Measurements from ENCODE around the gene USE1. TPM values are rescaled to one million over a fixed set of nuclear protein-coding genes. Genes with fewer than 3 reads are reported as not detected.
A peak's percentile ranks its signal among the peaks of the same experiment; 100 is the strongest.

USE1 gene
- total RNA-seq, 2 experiments from 2014 or later = 22.6 to 24.5 TPM

- POLR2A ChIA-PET = interaction anchor here (0.6 kb wide), 1 partner anchor 83 kb away, joined by 3 read pairs; the partner anchor contains the start of gene ABHD8
- H3K4me3 Mint-ChIP-seq = no peak overlapping the region
- ATAC-seq = peak; percentile 15
- H3K27me3 Mint-ChIP-seq = no peaks in the 10 kb centered on the region
- peaks cover 24% of the 10 kb centered on the region for H3K36me3 Mint-ChIP-seq (ENCODE audit: low read depth)
- CTCF ChIA-PET = interaction anchor here (0.6 kb wide), 3 partner anchors 14 to 575 kb away, joined by 3 to 5 read pairs (median 3); partner anchors contain the start of gene B3GNT3
- peaks cover 15% of the 10 kb centered on the region for H3K4me1 Mint-ChIP-seq
- DNase-seq = peak; percentile 50
- H3K27ac Mint-ChIP-seq = no peak overlapping the region
- no peaks in the 10 kb centered on the region for H3K9me3 Mint-ChIP-seq (ENCODE audit: low read depth)
- intact Hi-C loops (cut with DNase I, micrococcal nuclease) = no loop called here
Measured at GRCh38 chr19:17220207-17220758, 5.1 kb downstream of the USE1 start.

GRCh38 chr19:17225053-17225452 lies 9.9 kb downstream of the USE1 start:
- intact Hi-C loops (cut with DNase I, micrococcal nuclease) = loop anchor here in 1 of 2 experiments (5.0 kb wide), 1 partner anchor 753 kb away; the partner anchor contains the start of gene EPS15L1
- no peak for DNase-seq
- ChIA-PET CTCF (no interaction called here), POLR2A (no interaction called here)
- no peaks in the 10 kb centered on the region for H3K9me3 Mint-ChIP-seq (ENCODE audit: low read depth)
- peaks cover 4% of the 10 kb centered on the region for H3K36me3 Mint-ChIP-seq (ENCODE audit: low read depth)
- no peak overlapping the region for H3K27ac Mint-ChIP-seq
- H3K4me3 Mint-ChIP-seq = peak overlapping the region; percentile 80
- no peak for ATAC-seq
- H3K4me1 Mint-ChIP-seq = peaks cover 11% of the 10 kb centered on the region
- H3K27me3 Mint-ChIP-seq = no peaks in the 10 kb centered on the region

GRCh38 chr19:17226002-17226933 lies 11.1 kb downstream of the USE1 start, which contains the start of gene OCEL1:
OCEL1 (plus strand) TSS chr19:17226226; CDS start chr19:17226248, 22 bp downstream.
- intact Hi-C loops (cut with DNase I, micrococcal nuclease) = loop anchor here (1.0 to 5.0 kb wide), 14 partner anchors 9 to 754 kb away; partner anchors contain the start of genes BABAM1 (in 2 of the 2), USE1 (in 2 of the 2), COLGALT1 (in 1 of the 2) and DDA1 (in 1 of the 2)
- POLR2A ChIA-PET = interaction anchor here (0.5 to 1.4 kb wide), 5 partner anchors 9 to 42 kb away, joined by 3 to 6 read pairs (median 3); partner anchors contain the start of genes BABAM1 and USE1

GRCh38 chr19:17227798-17228367 lies 12.7 kb downstream of the USE1 start:
- ATAC-seq (no peak), DNase-seq (no peak)
- no peak overlapping the region for H3K27ac Mint-ChIP-seq
- H3K4me1 Mint-ChIP-seq = peaks cover 7% of the 10 kb centered on the region
- peaks cover 4% of the 10 kb centered on the region for H3K36me3 Mint-ChIP-seq (ENCODE audit: low read depth)
- H3K27me3 Mint-ChIP-seq = no peaks in the 10 kb centered on the region
- ChIA-PET POLR2A (interaction anchor here (1.4 kb wide), 1 partner anchor 8 kb away, joined by 3 read pairs; no protein-coding TSS in a partner anchor), CTCF (interaction anchor here (1.0 kb wide), 1 partner anchor 13 kb away, joined by 5 read pairs; the partner anchor contains the start of gene USE1)
- H3K4me3 Mint-ChIP-seq = peak overlapping the region; percentile 80
- intact Hi-C loops (cut with DNase I, micrococcal nuclease) = loop anchor here in 1 of 2 experiments (2.0 to 5.0 kb wide), 2 partner anchors 567 to 756 kb away; partner anchors contain the start of genes EPS15L1, SMIM7 and TMEM38A
- no peaks in the 10 kb centered on the region for H3K9me3 Mint-ChIP-seq (ENCODE audit: low read depth)

More at GRCh38 chr19:17226002-17226933, 11.1 kb downstream of the USE1 start, which contains the start of gene OCEL1:
- Mint-ChIP-seq H3K9me3 (ENCODE audit: low read depth) (no peaks in the 10 kb centered on the region), H3K4me1 (peaks cover 7% of the 10 kb centered on the region), H3K27me3 (no peaks in the 10 kb centered on the region), H3K36me3 (ENCODE audit: low read depth) (peaks cover 2% of the 10 kb centered on the region), H3K4me3 (peak within 1 kb of the TSS; percentile 80), H3K27ac (peak within 1 kb of the TSS; percentile 93)
- DNase-seq = peak; percentile 99
- peak; percentile 92 for ATAC-seq
- CTCF ChIA-PET = interaction anchor here (1.0 to 1.2 kb wide), 2 partner anchors 27 to 55 kb away, joined by 3 read pairs; partner anchors contain the start of gene ANKLE1

- no peak for DNase-seq
- Mint-ChIP-seq H3K27me3 (no peaks in the 10 kb centered on the region), H3K9me3 (ENCODE audit: low read depth) (no peaks in the 10 kb centered on the region), H3K36me3 (ENCODE audit: low read depth) (peaks cover 9% of the 10 kb centered on the region), H3K4me1 (peaks cover 16% of the 10 kb centered on the region), H3K27ac (no peak overlapping the region), H3K4me3 (no peak overlapping the region)
- intact Hi-C loops (cut with DNase I, micrococcal nuclease) = loop anchor here in 1 of 2 experiments (5.0 kb wide), 1 partner anchor 758 kb away; the partner anchor contains the start of gene EPS15L1
- ATAC-seq = no peak
- ChIA-PET CTCF (no interaction called here), POLR2A (no interaction called here)
Measured at GRCh38 chr19:17229890-17230289, 14.7 kb downstream of the USE1 start.

GRCh38 chr19:17232258-17232657 lies 17.1 kb downstream of the USE1 start:
- Mint-ChIP-seq H3K27ac (no peak overlapping the region), H3K4me1 (peaks cover 9% of the 10 kb centered on the region), H3K36me3 (ENCODE audit: low read depth) (peaks cover 9% of the 10 kb centered on the region), H3K27me3 (no peaks in the 10 kb centered on the region), H3K9me3 (ENCODE audit: low read depth) (no peaks in the 10 kb centered on the region), H3K4me3 (no peak overlapping the region)
- intact Hi-C loops (cut with DNase I, micrococcal nuclease) = no loop called here
- POLR2A ChIA-PET = no interaction called here
- no peak for DNase-seq
- CTCF ChIA-PET = interaction anchor here (0.7 kb wide), 1 partner anchor 16 kb away, joined by 5 read pairs; no protein-coding TSS in a partner anchor
- ATAC-seq = no peak

GRCh38 chr19:17234911-17235299 lies 19.7 kb downstream of the USE1 start:
- peak; percentile 85 for DNase-seq
- Mint-ChIP-seq H3K27me3 (no peaks in the 10 kb centered on the region), H3K4me3 (peak overlapping the region; percentile 79), H3K4me1 (peaks cover 9% of the 10 kb centered on the region), H3K36me3 (ENCODE audit: low read depth) (peaks cover 6% of the 10 kb centered on the region), H3K27ac (peak overlapping the region; percentile 65), H3K9me3 (ENCODE audit: low read depth) (no peaks in the 10 kb centered on the region)
- CTCF ChIA-PET = interaction anchor here (0.6 to 2.1 kb wide), 8 partner anchors 14 to 231 kb away, joined by 3 to 11 read pairs (median 4); partner anchors contain the start of genes BABAM1 and USE1
- POLR2A ChIA-PET = interaction anchor here (0.5 to 0.6 kb wide), 2 partner anchors 12 to 185 kb away, joined by 3 to 5 read pairs; partner anchors contain the start of gene MVB12A
- intact Hi-C loops (cut with DNase I, micrococcal nuclease) = loop anchor here (1.0 to 2.0 kb wide), 7 partner anchors 9 to 338 kb away; partner anchors contain the start of genes OCEL1 (in 2 of the 2), BABAM1 (in 1 of the 2), HAUS8 (in 1 of the 2) and MYO9B (in 1 of the 2)
- peak; percentile 84 for ATAC-seq

GRCh38 chr19:17235300-17235970 lies 20.3 kb downstream of the USE1 start:
- Mint-ChIP-seq H3K27ac (peak overlapping the region; percentile 65), H3K9me3 (ENCODE audit: low read depth) (no peaks in the 10 kb centered on the region), H3K27me3 (no peaks in the 10 kb centered on the region), H3K4me1 (peaks cover 9% of the 10 kb centered on the region), H3K4me3 (peak overlapping the region; percentile 79), H3K36me3 (ENCODE audit: low read depth) (peaks cover 6% of the 10 kb centered on the region)
- ChIA-PET POLR2A (interaction anchor here (0.5 to 1.1 kb wide), 7 partner anchors 8 to 184 kb away, joined by 3 to 5 read pairs (median 3); partner anchors contain the start of genes MVB12A, OCEL1 and USE1), CTCF (interaction anchor here (0.6 to 2.1 kb wide), 10 partner anchors 14 to 33 kb away, joined by 3 to 11 read pairs (median 3); partner anchors contain the start of genes BABAM1, USE1 and USHBP1)
- intact Hi-C loops (cut with DNase I, micrococcal nuclease) = loop anchor here (1.0 to 2.0 kb wide), 7 partner anchors 9 to 339 kb away; partner anchors contain the start of genes OCEL1 (in 2 of the 2), BABAM1 (in 1 of the 2), HAUS8 (in 1 of the 2) and MYO9B (in 1 of the 2)
- DNase-seq (peak; percentile 87), ATAC-seq (peak; percentile 85)

- no peaks in the 10 kb centered on the region for H3K9me3 Mint-ChIP-seq (ENCODE audit: low read depth)
- CTCF ChIA-PET = interaction anchor here (0.6 to 2.1 kb wide), 10 partner anchors 13 to 32 kb away, joined by 3 to 11 read pairs (median 3); partner anchors contain the start of genes BABAM1, USE1 and USHBP1
- intact Hi-C loops (cut with DNase I, micrococcal nuclease) = loop anchor here (1.0 to 2.0 kb wide), 7 partner anchors 10 to 339 kb away; partner anchors contain the start of genes OCEL1 (in 2 of the 2), BABAM1 (in 1 of the 2), HAUS8 (in 1 of the 2) and MYO9B (in 1 of the 2)
- no peaks in the 10 kb centered on the region for H3K27me3 Mint-ChIP-seq
- POLR2A ChIA-PET = interaction anchor here (0.6 to 1.1 kb wide), 5 partner anchors 9 to 26 kb away, joined by 3 read pairs; partner anchors contain the start of genes OCEL1 and USE1
- peak; percentile 56 for DNase-seq
- peaks cover 6% of the 10 kb centered on the region for H3K36me3 Mint-ChIP-seq (ENCODE audit: low read depth)
- H3K4me3 Mint-ChIP-seq = peak overlapping the region; percentile 79
- peak; percentile 21 for ATAC-seq
- peaks cover 9% of the 10 kb centered on the region for H3K4me1 Mint-ChIP-seq
- no peak overlapping the region for H3K27ac Mint-ChIP-seq
Measured at GRCh38 chr19:17235971-17236777, 21.0 kb downstream of the USE1 start.

Data from activated CD4-positive, alpha-beta T cell treated with anti-CD3 and anti-CD28 coated beads for 36 hours (primary cell).